WERI-Rb-1 (cell line): ENCODE measurements around the gene NT5E.

Experiments used
- DNase-seq: peaks from one replicate; pipeline ENCODE4 v3.0.0-alpha.2; 2020
- H3K27ac ChIP-seq: fragments of 250-450 bp; sonication (Bioruptor Pico); 2 replicates; pipeline ENCODE4 v1.5.1; 2020; ENCODE audit warnings: mild to moderate bottlenecking, moderate library complexity
- H3K27me3 ChIP-seq: fragments of 250-450 bp; sonication (Bioruptor Pico); 2 replicates; pipeline ENCODE4 v1.5.1; 2021; ENCODE audit warnings: mild to moderate bottlenecking, low read depth, moderate library complexity; ENCODE audit not compliant: insufficient read depth, severe bottlenecking
- H3K36me3 ChIP-seq: fragments of 250-450 bp; sonication (Bioruptor Pico); 2 replicates; pipeline ENCODE4 v1.5.1; 2020; ENCODE audit warnings: mild to moderate bottlenecking, moderate library complexity
- H3K4me3 ChIP-seq: 2 replicates; pipeline ENCODE4 v1.5.1; 2011; ENCODE audit warnings: low read depth, mild to moderate bottlenecking, control low read depth, low read length
- H3K9me3 ChIP-seq: fragments of 250-450 bp; sonication (Bioruptor Pico); 2 replicates; pipeline ENCODE4 v1.5.1; 2021; ENCODE audit warnings: mild to moderate bottlenecking, moderate library complexity; ENCODE audit not compliant: severe bottlenecking
- CTCF ChIP-seq: IDR thresholded peaks from 2 replicates; pipeline ENCODE4 v1.5.1; 2011; ENCODE audit warnings: low read depth, mild to moderate bottlenecking, control low read depth, inconsistent platforms, low read length

NT5E gene

GRCh38 chr6:85468326-85468725 lies 18.4 kb downstream of the NT5E start:
- peaks cover 51% of the 10 kb centered on the region for H3K27me3 ChIP-seq
- DNase-seq: no peak
- TF ChIP-seq CTCF: no peak
- H3K27ac ChIP-seq: no peak overlapping the region
- H3K36me3 ChIP-seq: no peaks in the 10 kb centered on the region
- H3K9me3 ChIP-seq: no peaks in the 10 kb centered on the region
- H3K4me3 ChIP-seq: no peak overlapping the region

- no peak overlapping the region for H3K4me3 ChIP-seq
- H3K27ac ChIP-seq: no peak overlapping the region
- no peak for DNase-seq
Measured at GRCh38 chr6:85469276-85470022, 19.6 kb downstream of the NT5E start.

GRCh38 chr6:85470023-85470410 lies 20.1 kb downstream of the NT5E start:
- peaks cover 57% of the 10 kb centered on the region for H3K27me3 ChIP-seq
- H3K36me3 ChIP-seq: no peaks in the 10 kb centered on the region
- no peak overlapping the region for H3K27ac ChIP-seq
- no peaks in the 10 kb centered on the region for H3K9me3 ChIP-seq
- no peak for TF ChIP-seq CTCF
- H3K4me3 ChIP-seq: no peak overlapping the region
- no peak for DNase-seq

More at GRCh38 chr6:85469276-85470022, 19.6 kb downstream of the NT5E start:
- no peaks in the 10 kb centered on the region for H3K9me3 ChIP-seq
- no peak for TF ChIP-seq CTCF
- no peaks in the 10 kb centered on the region for H3K36me3 ChIP-seq
- peaks cover 55% of the 10 kb centered on the region for H3K27me3 ChIP-seq

- Histone ChIP-seq H3K27ac (no peak overlapping the region), H3K9me3 (no peaks in the 10 kb centered on the region), H3K27me3 (peaks cover 55% of the 10 kb centered on the region), H3K36me3 (no peaks in the 10 kb centered on the region), H3K4me3 (no peak overlapping the region)
- DNase-seq: no peak
- no peak for TF ChIP-seq CTCF
Measured at GRCh38 chr6:85472744-85473143, 22.9 kb downstream of the NT5E start.

GRCh38 chr6:85473748-85474147 lies 23.9 kb downstream of the NT5E start:
- TF ChIP-seq CTCF: no peak
- H3K27me3 ChIP-seq: peaks cover 54% of the 10 kb centered on the region
- H3K9me3 ChIP-seq: no peaks in the 10 kb centered on the region
- H3K27ac ChIP-seq: no peak overlapping the region
- H3K4me3 ChIP-seq: no peak overlapping the region
- no peak for DNase-seq
- no peaks in the 10 kb centered on the region for H3K36me3 ChIP-seq

GRCh38 chr6:85476532-85476931 lies 26.6 kb downstream of the NT5E start:
- H3K27me3 ChIP-seq: peaks cover 46% of the 10 kb centered on the region
- TF ChIP-seq CTCF: no peak
- DNase-seq: no peak
- H3K27ac ChIP-seq: no peak overlapping the region
- no peaks in the 10 kb centered on the region for H3K36me3 ChIP-seq
- no peaks in the 10 kb centered on the region for H3K9me3 ChIP-seq
- H3K4me3 ChIP-seq: no peak overlapping the region
